ENCODE measurements around the gene TMEM92. TPM values are rescaled to one million over a fixed set of nuclear protein-coding genes. Genes with fewer than 3 reads are reported as not detected.

The TMEM92 gene
- total and polyA plus RNA-seq, 8 donors, result 4.4 to 10.7 (median 6.4) TPM

DNA sequence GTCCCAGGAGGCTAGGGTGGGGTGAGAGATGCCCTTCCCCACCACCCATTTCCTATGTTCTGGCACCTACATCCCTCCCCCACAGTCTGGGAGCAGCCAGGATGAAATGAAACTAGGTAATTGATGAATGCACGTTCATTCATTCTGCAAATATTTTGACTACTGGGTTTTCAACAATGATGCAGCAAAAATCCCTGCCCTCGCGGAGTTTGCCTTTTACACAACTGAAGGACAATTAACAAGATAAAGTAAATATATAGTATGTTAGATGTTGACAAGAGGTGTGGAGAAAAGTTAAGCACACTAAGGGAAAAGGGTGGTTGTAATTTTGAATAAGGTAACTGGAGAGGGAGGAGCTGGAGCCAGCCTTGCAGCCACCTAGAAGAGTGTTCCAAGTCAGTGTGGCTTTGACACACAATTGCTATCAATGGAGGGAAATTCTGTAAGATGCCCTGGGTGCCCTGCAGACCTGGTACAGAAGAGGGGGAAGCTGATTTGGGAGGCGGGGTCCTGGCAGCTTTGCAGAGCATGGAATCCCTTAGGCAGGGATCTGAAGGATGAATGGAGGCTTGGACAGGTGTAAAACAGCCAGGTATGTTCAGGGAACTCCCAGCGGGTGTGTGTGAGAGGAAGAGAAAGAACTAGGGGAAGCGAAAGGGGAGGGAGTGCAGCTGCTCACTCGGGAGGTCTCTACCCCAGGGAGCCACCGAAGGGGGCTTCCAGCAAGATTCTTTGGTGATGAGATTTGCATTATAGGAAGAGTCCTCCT is 2.5 kb downstream of the TMEM92 start:
- TF ChIP-seq, protein P1, sequence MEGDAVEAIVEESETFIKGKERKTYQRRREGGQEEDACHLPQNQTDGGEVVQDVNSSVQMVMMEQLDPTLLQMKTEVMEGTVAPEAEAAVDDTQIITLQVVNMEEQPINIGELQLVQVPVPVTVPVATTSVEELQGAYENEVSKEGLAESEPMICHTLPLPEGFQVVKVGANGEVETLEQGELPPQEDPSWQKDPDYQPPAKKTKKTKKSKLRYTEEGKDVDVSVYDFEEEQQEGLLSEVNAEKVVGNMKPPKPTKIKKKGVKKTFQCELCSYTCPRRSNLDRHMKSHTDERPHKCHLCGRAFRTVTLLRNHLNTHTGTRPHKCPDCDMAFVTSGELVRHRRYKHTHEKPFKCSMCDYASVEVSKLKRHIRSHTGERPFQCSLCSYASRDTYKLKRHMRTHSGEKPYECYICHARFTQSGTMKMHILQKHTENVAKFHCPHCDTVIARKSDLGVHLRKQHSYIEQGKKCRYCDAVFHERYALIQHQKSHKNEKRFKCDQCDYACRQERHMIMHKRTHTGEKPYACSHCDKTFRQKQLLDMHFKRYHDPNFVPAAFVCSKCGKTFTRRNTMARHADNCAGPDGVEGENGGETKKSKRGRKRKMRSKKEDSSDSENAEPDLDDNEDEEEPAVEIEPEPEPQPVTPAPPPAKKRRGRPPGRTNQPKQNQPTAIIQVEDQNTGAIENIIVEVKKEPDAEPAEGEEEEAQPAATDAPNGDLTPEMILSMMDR (IDR thresholded peaks at IDR 0.05), result no peak
- H3K4me1 ChIP-seq, result peaks cover 9 to 64% of the 10 kb centered on the region in 2 donors
- ATAC-seq (no peak), DNase-seq (no peak)
- intact Hi-C loops (cut with DNase I), result loop anchor here (5.0 kb wide), 1 partner anchor 74 kb away; the partner anchor contains the start of gene COL1A1 (in 2 of the 2)
- peaks cover 0 to 40% of the 10 kb centered on the region in 2 donors for H3K27me3 ChIP-seq
- peak overlapping the region in 1 of 2 donors; percentile 43 for H3K27ac ChIP-seq
- H3K36me3 ChIP-seq, result peaks cover 0 to 9% of the 10 kb centered on the region in 2 donors
- H3K9me3 ChIP-seq, result no peaks in the 10 kb centered on the region
- H3K4me3 ChIP-seq, result no peak overlapping the region

DNA sequence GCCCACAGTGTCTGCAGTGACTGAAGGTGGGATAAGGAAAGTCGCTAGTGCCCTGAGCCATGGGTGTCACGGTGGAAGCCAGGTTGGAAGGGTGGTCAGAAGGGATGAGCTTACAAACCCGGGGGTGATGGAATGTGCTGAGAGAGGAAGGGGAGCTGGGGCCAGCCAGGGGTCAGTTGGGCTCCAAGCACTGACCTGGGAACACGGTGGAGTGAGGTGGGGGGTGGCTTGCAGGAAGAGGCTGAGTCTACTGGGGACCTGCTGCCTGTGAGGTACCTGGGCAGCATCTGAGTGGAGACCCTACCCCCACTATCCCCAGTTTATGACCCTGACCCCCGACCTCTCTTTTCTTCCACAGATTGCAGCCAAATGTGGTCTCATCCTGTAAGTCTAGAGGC is 3.1 kb downstream of the TMEM92 start:
- Histone ChIP-seq H3K27ac (no peak overlapping the region), H3K27me3 (peaks cover 0 to 40% of the 10 kb centered on the region in 2 donors), H3K36me3 (peaks cover 0 to 12% of the 10 kb centered on the region in 2 donors), H3K4me3 (no peak overlapping the region), H3K9me3 (no peaks in the 10 kb centered on the region), H3K4me1 (peaks cover 9 to 65% of the 10 kb centered on the region in 2 donors)
- ATAC-seq, result no peak
- TF ChIP-seq, protein P1 (IDR thresholded peaks at IDR 0.05), result no peak
- no peak for DNase-seq
- intact Hi-C loops (cut with DNase I), result loop anchor here (5.0 kb wide), 1 partner anchor 75 kb away; the partner anchor contains the start of gene COL1A1 (in 2 of the 2)

DNA sequence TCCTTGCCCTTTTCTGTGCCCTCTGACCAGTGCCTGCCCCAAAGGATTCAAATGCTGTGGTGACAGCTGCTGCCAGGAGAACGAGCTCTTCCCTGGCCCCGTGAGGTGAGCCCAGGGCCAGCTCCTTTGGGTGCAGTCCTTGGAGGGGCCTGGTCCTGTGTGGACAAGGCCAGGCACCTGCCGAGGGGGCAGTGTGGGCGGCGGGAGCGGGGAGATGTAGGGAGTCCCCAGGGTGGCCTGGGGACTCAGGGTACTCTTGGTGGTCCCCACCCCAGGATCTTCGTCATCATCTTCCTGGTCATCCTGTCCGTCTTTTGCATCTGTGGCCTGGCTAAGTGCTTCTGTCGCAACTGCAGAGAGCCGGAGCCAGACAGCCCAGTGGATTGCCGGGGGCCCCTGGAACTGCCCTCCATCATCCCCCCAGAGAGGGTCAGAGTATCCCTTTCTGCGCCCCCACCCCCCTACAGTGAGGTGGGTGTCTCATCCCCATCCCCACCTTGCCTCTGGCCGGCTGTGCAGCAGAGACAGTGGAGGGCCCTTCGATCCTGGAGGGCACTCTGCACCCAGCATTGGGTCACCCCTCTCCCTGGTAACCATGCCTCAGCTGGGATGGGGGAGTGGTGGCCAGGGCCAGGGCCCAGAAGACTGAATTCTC is 4.4 kb downstream of the TMEM92 start:
- ATAC-seq (no peak), DNase-seq (no peak)
- H3K9me3 ChIP-seq, result no peaks in the 10 kb centered on the region
- H3K4me1 ChIP-seq, result peaks cover 0 to 64% of the 10 kb centered on the region in 2 donors
- H3K27me3 ChIP-seq, result peaks cover 0 to 32% of the 10 kb centered on the region in 2 donors
- H3K36me3 ChIP-seq, result peaks cover 0 to 13% of the 10 kb centered on the region in 2 donors
- intact Hi-C loops (cut with DNase I), result loop anchor here (5.0 kb wide), 1 partner anchor 76 kb away; the partner anchor contains the start of gene COL1A1 (in 2 of the 2)
- H3K4me3 ChIP-seq, result no peak overlapping the region
- TF ChIP-seq, protein P1 (IDR thresholded peaks at IDR 0.05), result no peak
- H3K27ac ChIP-seq, result no peak overlapping the region

DNA sequence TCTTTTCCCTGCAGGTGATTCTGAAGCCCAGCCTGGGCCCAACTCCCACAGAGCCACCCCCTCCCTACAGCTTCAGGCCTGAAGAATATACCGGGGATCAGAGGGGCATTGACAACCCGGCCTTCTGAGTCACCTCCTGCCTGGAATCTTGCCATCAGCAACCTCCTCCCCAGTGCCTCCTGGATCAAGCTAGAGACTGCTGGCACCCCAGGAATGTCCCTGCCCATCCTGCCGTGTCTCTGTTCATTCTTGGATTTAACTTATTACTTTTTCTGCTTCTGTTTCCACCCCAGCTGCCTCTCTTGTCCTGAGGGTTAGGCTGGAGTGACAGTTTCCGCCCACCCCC is 4.9 kb downstream of the TMEM92 start:
- ATAC-seq (no peak), DNase-seq (no peak)
- Histone ChIP-seq H3K4me1 (peaks cover 0 to 64% of the 10 kb centered on the region in 2 donors), H3K27me3 (peaks cover 0 to 27% of the 10 kb centered on the region in 2 donors), H3K27ac (no peak overlapping the region), H3K4me3 (no peak overlapping the region), H3K36me3 (peaks cover 0 to 13% of the 10 kb centered on the region in 2 donors), H3K9me3 (no peaks in the 10 kb centered on the region)
- intact Hi-C loops (cut with DNase I), result loop anchor here (5.0 kb wide), 1 partner anchor 77 kb away; the partner anchor contains the start of gene COL1A1 (in 2 of the 2)
- TF ChIP-seq, protein P1 (IDR thresholded peaks at IDR 0.05), result no peak

GRCh38 chr17:50279639-50280038 is 5.4 kb downstream of the TMEM92 start:
- Histone ChIP-seq H3K27me3 (peaks cover 0 to 23% of the 10 kb centered on the region in 2 donors), H3K27ac (peak overlapping the region in 1 of 2 donors; percentile 69), H3K4me3 (no peak overlapping the region), H3K9me3 (no peaks in the 10 kb centered on the region), H3K36me3 (peaks cover 0 to 13% of the 10 kb centered on the region in 2 donors), H3K4me1 (peaks cover 0 to 59% of the 10 kb centered on the region in 2 donors)
- ATAC-seq, result no peak
- TF ChIP-seq, protein P1 (IDR thresholded peaks at IDR 0.05), result no peak
- intact Hi-C loops (cut with DNase I), result loop anchor here (5.0 kb wide), 1 partner anchor 77 kb away; the partner anchor contains the start of gene COL1A1 (in 2 of the 2)
- DNase-seq, result no peak
